ACC112 (cell line): Measurements from ENCODE around the gene P2RX3.

Experiments
- H2AFZ ChIP-seq: fragments of 200-600 bp; sonication (generic); one replicate; pipeline ENCODE4 v1.6.0; 2017; ENCODE audit warnings: antibody characterized with exemption, low read length; ENCODE audit not compliant: unreplicated experiment
- H3K27ac ChIP-seq: fragments of 200-600 bp; sonication (generic); 2 replicates; pipeline ENCODE4 v1.5.1; 2014; ENCODE audit warnings: low read depth, mild to moderate bottlenecking, antibody characterized with exemption, low read length, moderate library complexity
- H3K27me3 ChIP-seq: fragments of 200-600 bp; sonication (generic); 2 replicates; pipeline ENCODE4 v1.6.1; 2014; ENCODE audit warnings: mild to moderate bottlenecking, antibody characterized with exemption, low read length, moderate library complexity, mixed read lengths; ENCODE audit not compliant: insufficient read depth
- H3K36me3 ChIP-seq: fragments of 200-600 bp; sonication (generic); 2 replicates; pipeline ENCODE4 v1.6.1; 2016; ENCODE audit warnings: mild to moderate bottlenecking, antibody characterized with exemption, low read length, moderate library complexity, mixed read lengths; ENCODE audit not compliant: insufficient read depth
- H3K4me1 ChIP-seq: fragments of 200-600 bp; sonication (generic); one replicate; pipeline ENCODE4 v1.6.1; 2016; ENCODE audit warnings: low read length, mixed read lengths; ENCODE audit not compliant: insufficient read depth, unreplicated experiment, control insufficient read depth
- H3K4me3 ChIP-seq: fragments of 200-600 bp; sonication (generic); 2 replicates; pipeline ENCODE4 v1.5.1; 2014; ENCODE audit warnings: mild to moderate bottlenecking, low read depth, low read length
- H3K79me2 ChIP-seq: fragments of 200-600 bp; sonication (generic); one replicate; pipeline ENCODE4 v1.6.0; 2016; ENCODE audit warnings: low read length; ENCODE audit not compliant: control insufficient read depth, unreplicated experiment, insufficient read depth

The P2RX3 gene

GRCh38 chr11:57342702-57343101 lies 4.5 kb downstream of the P2RX3 start:
- Histone ChIP-seq H2AFZ (no peak overlapping the region), H3K4me1 (no peaks in the 10 kb centered on the region), H3K27ac (no peak overlapping the region), H3K36me3 (no peaks in the 10 kb centered on the region), H3K27me3 (peaks cover 10% of the 10 kb centered on the region; the same call in 1 of the 2 replicates), H3K79me2 (no peaks in the 10 kb centered on the region), H3K4me3 (no peak overlapping the region)

- Histone ChIP-seq H3K79me2 (no peaks in the 10 kb centered on the region), H3K36me3 (no peaks in the 10 kb centered on the region), H3K27ac (no peak overlapping the region), H3K4me1 (no peaks in the 10 kb centered on the region), H3K27me3 (peaks cover 9% of the 10 kb centered on the region; the same call in 1 of the 2 replicates), H2AFZ (no peak overlapping the region), H3K4me3 (no peak overlapping the region)
These were observed 5.7 kb downstream of the P2RX3 start for GRCh38 chr11:57343825-57344224.

- Histone ChIP-seq H2AFZ (no peak overlapping the region), H3K36me3 (no peaks in the 10 kb centered on the region)
These were observed 6.7 kb downstream of the P2RX3 start for GRCh38 chr11:57344826-57345225.

GRCh38 chr11:57345555-57346211 lies 7.5 kb downstream of the P2RX3 start:
- no peak overlapping the region for H2AFZ ChIP-seq

More at GRCh38 chr11:57344826-57345225, 6.7 kb downstream of the P2RX3 start:
- no peak overlapping the region for H3K27ac ChIP-seq
- no peak overlapping the region for H3K4me3 ChIP-seq
- 0 out of 2 replicates have a peak, but pooled peaks cover under 1% of the 10 kb centered on the region for H3K27me3 ChIP-seq
- no peaks in the 10 kb centered on the region for H3K79me2 ChIP-seq
- peaks cover 5% of the 10 kb centered on the region for H3K4me1 ChIP-seq

GRCh38 chr11:57347336-57347735 lies 9.2 kb downstream of the P2RX3 start:
- H3K36me3 ChIP-seq, result peaks cover 6% of the 10 kb centered on the region; the same call in 1 of the 2 replicates
- no peak overlapping the region for H2AFZ ChIP-seq
- peaks cover 5% of the 10 kb centered on the region for H3K4me1 ChIP-seq
- H3K27ac ChIP-seq, result no peak overlapping the region
- H3K79me2 ChIP-seq, result no peaks in the 10 kb centered on the region
- H3K4me3 ChIP-seq, result no peak overlapping the region
- 0 out of 2 replicates have a peak, but pooled peaks cover 1% of the 10 kb centered on the region for H3K27me3 ChIP-seq

More at GRCh38 chr11:57345555-57346211, 7.5 kb downstream of the P2RX3 start:
- Histone ChIP-seq H3K4me3 (no peak overlapping the region), H3K27me3 (no peaks in the 10 kb centered on the region), H3K36me3 (no peaks in the 10 kb centered on the region), H3K79me2 (no peaks in the 10 kb centered on the region), H3K4me1 (peaks cover 5% of the 10 kb centered on the region), H3K27ac (no peak overlapping the region)

- no peak overlapping the region for H2AFZ ChIP-seq
- no peak overlapping the region for H3K4me3 ChIP-seq
- H3K27me3 ChIP-seq, result peaks cover 7% of the 10 kb centered on the region; the same call in 1 of the 2 replicates
- H3K4me1 ChIP-seq, result peaks cover 5% of the 10 kb centered on the region
- H3K79me2 ChIP-seq, result no peaks in the 10 kb centered on the region
- H3K27ac ChIP-seq, result no peak overlapping the region
- H3K36me3 ChIP-seq, result peaks cover 6% of the 10 kb centered on the region; the same call in 1 of the 2 replicates
These were observed 9.9 kb downstream of the P2RX3 start for GRCh38 chr11:57348052-57348451.

- H3K4me3 ChIP-seq, result no peak overlapping the region
- H3K36me3 ChIP-seq, result peaks cover 6% of the 10 kb centered on the region; the same call in 1 of the 2 replicates
- no peak overlapping the region for H2AFZ ChIP-seq
- peaks cover 5% of the 10 kb centered on the region for H3K4me1 ChIP-seq
- peaks cover 7% of the 10 kb centered on the region; the same call in 1 of the 2 replicates for H3K27me3 ChIP-seq
- H3K27ac ChIP-seq, result no peak overlapping the region
- no peaks in the 10 kb centered on the region for H3K79me2 ChIP-seq
These were observed 10.6 kb downstream of the P2RX3 start for GRCh38 chr11:57348636-57349313.

- H3K36me3 ChIP-seq, result peaks cover 6% of the 10 kb centered on the region; the same call in 1 of the 2 replicates
- peaks cover 5% of the 10 kb centered on the region for H3K4me1 ChIP-seq
- no peak overlapping the region for H3K27ac ChIP-seq
- H3K79me2 ChIP-seq, result no peaks in the 10 kb centered on the region
- H3K4me3 ChIP-seq, result no peak overlapping the region
- H2AFZ ChIP-seq, result no peak overlapping the region
- peaks cover 7% of the 10 kb centered on the region; the same call in 1 of the 2 replicates for H3K27me3 ChIP-seq
These were observed 11.5 kb downstream of the P2RX3 start for GRCh38 chr11:57349491-57350274.

GRCh38 chr11:57353036-57353435 lies 14.9 kb downstream of the P2RX3 start:
- H3K79me2 ChIP-seq, result no peaks in the 10 kb centered on the region
- H2AFZ ChIP-seq, result no peak overlapping the region
- H3K4me3 ChIP-seq, result no peak overlapping the region
- peaks cover 5% of the 10 kb centered on the region for H3K4me1 ChIP-seq
- no peak overlapping the region for H3K27ac ChIP-seq
- peaks cover 7% of the 10 kb centered on the region; the same call in 1 of the 2 replicates for H3K27me3 ChIP-seq
- H3K36me3 ChIP-seq, result peaks cover 6% of the 10 kb centered on the region; the same call in 1 of the 2 replicates

- no peak overlapping the region for H2AFZ ChIP-seq
- peaks cover 7% of the 10 kb centered on the region; the same call in 1 of the 2 replicates for H3K27me3 ChIP-seq
- H3K4me3 ChIP-seq, result no peak overlapping the region
- H3K36me3 ChIP-seq, result peaks cover 6% of the 10 kb centered on the region; the same call in 1 of the 2 replicates
- H3K4me1 ChIP-seq, result peaks cover 5% of the 10 kb centered on the region
- no peak overlapping the region for H3K27ac ChIP-seq
- H3K79me2 ChIP-seq, result no peaks in the 10 kb centered on the region
These were observed 15.3 kb downstream of the P2RX3 start for GRCh38 chr11:57353446-57353845.
